NCI-H1417 treated with DMSO at 0.1 percent for 48 hours (cell line): ENCODE data around the gene EML3.
"Not testable (repeated sequence)": the region's sequence is repeated elsewhere in the genome, so short reads cannot be mapped to it uniquely, and the experiment has no call there.

Experiments used
- DNase-seq: peaks from one replicate; lab custom pipeline; 2025; lab: John Stamatoyannopoulos, UW

The EML3 gene

DNA sequence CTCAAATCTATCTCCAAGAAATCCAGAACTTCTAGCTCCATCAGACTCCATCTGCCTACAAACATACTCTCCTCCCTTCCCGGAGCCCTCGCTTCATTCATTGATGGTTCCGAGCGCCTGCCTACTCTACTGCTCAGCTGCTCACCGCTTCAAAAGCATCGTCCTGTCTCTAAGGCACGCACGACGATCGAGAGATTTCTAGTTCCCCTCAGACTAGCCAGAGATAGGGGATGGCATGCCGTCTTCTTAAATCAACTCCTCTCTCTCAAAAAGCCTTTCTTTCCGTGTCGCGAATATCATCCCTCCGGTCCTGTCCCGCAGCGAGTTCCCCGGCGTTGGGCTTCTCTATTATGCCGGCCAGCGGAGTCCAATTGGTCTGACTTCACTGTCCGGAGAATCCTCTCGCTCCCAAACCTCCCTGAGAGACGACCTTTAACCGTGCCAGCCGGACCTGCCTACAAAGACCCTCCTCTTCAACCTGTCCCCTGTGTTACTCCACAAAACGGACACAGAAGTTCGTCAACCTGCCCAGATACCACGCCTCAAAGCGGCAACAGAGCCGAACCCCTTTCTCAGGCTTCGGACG lies 39.5 kb downstream of the EML3 start:
- no peak for DNase-seq

GRCh38 chr11:62572431-62572830 lies 40.1 kb downstream of the EML3 start:
- DNase-seq = no peak

DNA sequence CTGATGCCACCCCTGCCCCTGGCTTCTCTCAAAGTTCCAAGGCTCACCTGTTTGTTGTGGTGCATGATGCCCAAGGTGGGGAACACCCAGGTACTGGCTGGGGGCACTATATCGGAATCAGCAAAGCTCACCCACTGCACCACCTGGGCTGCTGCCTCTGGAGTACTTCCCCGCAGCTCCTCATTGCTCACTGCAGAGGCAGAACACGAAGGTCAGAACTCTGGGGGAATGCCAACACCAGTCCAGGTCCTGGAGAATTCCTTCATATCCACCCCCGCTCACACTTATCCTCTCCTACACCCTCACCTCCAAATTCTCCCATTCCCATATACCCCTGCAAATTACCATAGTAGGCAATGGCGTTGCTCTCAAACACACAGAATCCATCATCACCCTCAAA lies 41.1 kb downstream of the EML3 start:
- DNase-seq = not testable (repeated sequence)

GRCh38 chr11:62570903-62571302 lies 41.7 kb downstream of the EML3 start:
- DNase-seq = not testable (repeated sequence)

DNA sequence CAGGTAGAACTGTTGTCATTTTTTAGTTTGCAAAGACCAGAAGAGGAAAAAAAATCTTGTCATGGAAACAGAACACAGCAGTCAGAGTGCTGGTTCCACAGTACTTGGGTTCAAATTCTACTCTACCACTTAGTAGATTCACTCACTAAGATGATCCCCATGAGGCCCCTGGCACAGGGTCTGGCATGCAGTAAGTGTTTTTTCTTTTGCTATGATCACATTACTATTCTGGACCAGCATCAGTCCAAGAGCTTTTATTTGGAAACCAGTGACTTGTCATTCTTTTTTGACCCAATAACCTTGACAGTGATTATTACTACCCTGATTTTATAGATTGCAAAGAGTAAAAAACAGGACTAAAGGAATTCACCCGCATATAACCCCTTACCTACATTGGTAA lies 43.0 kb downstream of the EML3 start:
- DNase-seq = no peak

DNA sequence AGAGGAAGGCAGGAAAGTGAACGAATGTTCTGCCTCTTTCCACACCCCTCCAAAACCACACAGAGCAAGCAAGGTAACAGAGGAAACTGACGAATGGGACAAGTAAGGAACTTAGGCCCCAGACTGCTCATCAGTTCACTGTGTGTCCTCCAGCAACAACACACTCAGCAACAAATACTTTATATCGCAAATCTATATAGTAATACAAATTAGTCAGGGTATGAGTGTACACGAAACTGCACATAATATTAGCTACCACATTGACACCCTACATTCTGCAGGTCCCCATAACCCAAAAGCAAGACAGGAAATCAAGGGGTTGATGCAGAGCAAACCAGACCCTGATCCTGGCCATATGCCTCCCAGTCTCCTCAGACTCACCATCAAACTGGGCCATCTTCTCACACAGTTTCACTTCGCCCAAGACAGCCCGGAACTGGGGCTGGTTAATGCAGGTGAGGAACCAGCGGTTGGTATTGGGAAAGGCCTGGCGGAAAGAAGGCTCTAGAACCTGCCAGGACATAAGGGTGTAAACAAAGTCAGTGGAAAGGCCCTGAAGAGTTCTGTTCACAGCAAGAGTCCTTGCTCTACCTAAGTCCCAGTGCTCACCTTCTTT lies 45.4 kb downstream of the EML3 start:
- DNase-seq = no peak

DNA sequence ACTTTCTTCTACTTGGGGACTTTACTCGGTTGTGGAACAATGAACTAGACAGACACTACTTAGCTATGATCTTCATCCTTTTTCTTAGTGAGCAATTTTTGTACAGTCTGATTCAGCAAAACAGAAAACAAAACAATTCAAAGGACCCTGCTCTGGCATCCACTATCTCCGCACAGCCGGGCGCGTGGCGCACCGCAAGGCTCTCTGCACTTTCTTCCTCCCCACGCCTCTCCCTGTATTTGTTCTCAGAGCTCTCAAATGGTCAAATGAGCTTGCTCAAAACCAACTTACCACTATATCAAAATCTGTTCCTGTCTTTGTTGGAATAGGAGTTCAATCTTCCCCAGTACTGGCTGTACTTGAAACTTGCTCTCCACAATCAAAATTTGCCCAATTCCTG lies 46.3 kb downstream of the EML3 start:
- no peak for DNase-seq

GRCh38 chr11:62565100-62565802 lies 47.3 kb downstream of the EML3 start:
- no peak for DNase-seq

- not testable (repeated sequence) for DNase-seq
Observed at GRCh38 chr11:62561677-62562230, 50.8 kb downstream of the EML3 start.

- DNase-seq = no peak
Observed at GRCh38 chr11:62560566-62561103, 51.9 kb downstream of the EML3 start.

GRCh38 chr11:62559626-62560025 lies 52.9 kb downstream of the EML3 start:
- DNase-seq = not testable (repeated sequence)

GRCh38 chr11:62559204-62559603 lies 53.4 kb downstream of the EML3 start:
- DNase-seq = no peak

GRCh38 chr11:62558669-62559068 lies 53.9 kb downstream of the EML3 start:
- DNase-seq = no peak

- DNase-seq = no peak
Observed at GRCh38 chr11:62556875-62557631, 55.5 kb downstream of the EML3 start.

- no peak for DNase-seq
Observed at GRCh38 chr11:62556108-62556874, 56.3 kb downstream of the EML3 start.

- DNase-seq = no peak
Observed at GRCh38 chr11:62555464-62556107, 57.0 kb downstream of the EML3 start.

DNA sequence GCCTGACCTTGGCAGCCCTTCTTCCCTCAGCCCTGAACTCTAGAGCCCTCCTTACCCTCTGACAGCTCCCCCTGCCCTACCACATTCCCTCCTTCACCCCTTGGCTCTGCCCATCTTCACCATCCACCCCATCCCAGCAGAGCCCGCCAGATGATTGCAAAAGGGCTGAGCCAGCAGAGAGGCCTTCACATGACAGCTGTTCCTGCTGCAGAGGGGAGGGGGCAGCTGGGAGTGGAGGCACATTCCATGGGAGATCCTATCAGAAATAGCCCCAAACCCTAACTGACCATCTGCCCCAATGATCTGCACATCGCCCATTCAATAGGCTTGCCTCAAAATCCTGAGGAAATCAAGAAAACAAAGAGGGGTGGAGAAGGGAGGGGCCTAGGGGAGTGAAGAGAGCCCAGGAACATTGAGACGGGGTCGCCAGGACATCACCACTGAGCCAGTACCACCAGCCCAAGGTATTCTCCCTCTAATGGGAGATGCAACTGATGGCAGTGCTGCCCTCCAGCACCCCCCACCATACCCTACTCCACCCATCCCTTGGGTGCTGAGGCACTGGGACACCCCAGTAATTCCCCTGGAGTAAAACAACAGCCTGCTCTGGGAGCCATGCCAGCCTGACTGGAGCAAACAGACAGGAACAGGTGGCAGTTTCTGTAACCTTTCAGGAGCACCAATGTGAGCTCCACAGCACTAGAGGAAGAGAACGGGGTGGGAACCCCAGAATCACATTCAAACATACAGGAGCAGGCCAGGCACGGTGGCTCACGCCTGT lies 58.0 kb downstream of the EML3 start:
- DNase-seq = no peak

GRCh38 chr11:62553839-62554361 lies 58.7 kb downstream of the EML3 start:
- no peak for DNase-seq

DNA sequence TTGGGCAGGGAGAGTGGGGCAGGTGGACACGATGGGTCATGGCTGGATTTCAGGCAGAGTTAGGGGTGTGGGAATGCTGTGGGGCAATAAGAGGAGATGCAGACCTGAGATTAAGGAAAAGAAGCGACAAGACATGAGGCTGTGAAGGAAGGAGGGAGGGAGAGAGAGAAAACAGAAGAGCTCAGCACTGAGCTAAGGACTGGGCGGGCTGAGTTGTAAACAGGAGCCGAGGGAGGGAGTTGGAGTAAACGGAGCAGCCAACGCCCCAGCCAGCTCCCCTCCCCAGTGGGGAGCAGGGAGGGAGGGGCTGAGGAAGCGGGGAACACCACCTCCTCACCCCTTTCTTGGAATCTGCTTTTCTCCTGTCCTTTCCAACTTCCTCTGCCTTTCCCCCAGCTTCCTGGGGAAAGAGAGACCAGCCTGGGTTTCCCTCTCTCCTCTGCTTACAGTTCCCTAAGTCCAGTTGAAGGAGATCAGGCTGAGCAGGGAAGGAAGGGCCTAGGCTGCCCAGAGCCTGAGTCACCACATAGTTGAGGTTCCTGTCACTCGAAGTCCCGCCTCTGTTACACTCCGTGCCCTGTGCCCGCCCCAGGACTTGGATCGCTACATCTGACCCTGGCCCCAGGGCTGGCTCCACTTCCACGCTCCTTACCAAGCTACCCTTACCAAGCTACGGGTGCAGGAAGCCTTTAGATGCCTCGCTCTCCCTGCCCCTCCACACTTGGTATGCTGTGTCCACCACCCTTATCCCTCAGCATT lies 59.3 kb downstream of the EML3 start:
- no peak for DNase-seq
